Panc1 (cell line): ENCODE data around the gene DIMT1. TPM values are rescaled to one million over a fixed set of nuclear protein-coding genes. Genes with fewer than 3 reads are reported as not detected.

Source experiments
- ATAC-seq: fragments of 200-7000 bp; cut with Tn5 transposase; 2 replicates; pipeline ENCODE4 v1.9.1; 2020; ENCODE audit warnings: mild to moderate bottlenecking, moderate library complexity
- BruUV-seq: library from RNA; stranded (reverse); fragments of 400-500 nt; replicated peaks from 2 replicates; lab custom pipeline; 2021; lab: Mats Ljungman, UMichigan
- CTCF ChIA-PET: fragments of 300-600 bp; sonication (Branson Sonifier 250); formaldehyde crosslinking; loops from one replicate; lab custom pipeline; 2022; ENCODE audit warnings: antibody characterized with exemption; lab: Charles Lee
- POLR2A ChIA-PET: fragments of 300-600 bp; sonication (Branson Sonifier 250); formaldehyde crosslinking; loops from one replicate; lab custom pipeline; 2022; ENCODE audit warnings: antibody characterized with exemption; lab: Charles Lee
- DNase-seq: peaks from one replicate; pipeline ENCODE4 v3.0.0-alpha.2; 2010; ENCODE audit warnings: low read depth, low spot score
- H3K27ac ChIP-seq: 2 replicates; pipeline ENCODE4 v1.5.1; 2011; ENCODE audit warnings: mild to moderate bottlenecking, low read length, inconsistent platforms
- H3K27me3 ChIP-seq: fragments of 200-500 bp; sonication (Bioruptor generic); 2 replicates; pipeline ENCODE4 v1.6.0; 2014; ENCODE audit warnings: low read length, inconsistent platforms; ENCODE audit not compliant: control insufficient read depth, insufficient read depth
- H3K36me3 ChIP-seq: fragments of 200-500 bp; sonication (Bioruptor generic); 2 replicates; pipeline ENCODE4 v1.5.1; 2014; ENCODE audit warnings: inconsistent platforms, mild to moderate bottlenecking, low read length, moderate library complexity; ENCODE audit not compliant: control insufficient read depth, insufficient read depth
- H3K4me1 ChIP-seq: 2 replicates; pipeline ENCODE4 v1.5.1; 2011; ENCODE audit warnings: inconsistent platforms, mild to moderate bottlenecking, low read length, moderate library complexity; ENCODE audit not compliant: control insufficient read depth, insufficient read depth
- H3K4me3 ChIP-seq, 2 experiments: 2 replicates each; pipeline ENCODE4 v1.5.1; 2011 to 2012; ENCODE audit warnings: low read depth in 2 of 2, low read length in 2 of 2, mild to moderate bottlenecking in 2 of 2, inconsistent platforms in 1 of 2, moderate library complexity in 1 of 2
- H3K9me3 ChIP-seq: fragments of 200-500 bp; sonication (Bioruptor generic); 2 replicates; pipeline ENCODE4 v1.5.1; 2014; ENCODE audit warnings: low read depth, mild to moderate bottlenecking, inconsistent platforms, low read length, moderate library complexity; ENCODE audit not compliant: control insufficient read depth, insufficient read depth
- CTCF ChIP-seq: fragments of 450-650 bp; IDR thresholded peaks from 2 replicates; pipeline ENCODE4 v1.5.1; 2017; ENCODE audit warnings: mild to moderate bottlenecking
- POLR2AphosphoS5 ChIP-seq: IDR thresholded peaks from 2 replicates; pipeline ENCODE4 v1.6.1; 2012; ENCODE audit warnings: mild to moderate bottlenecking, low read depth, low read length, moderate library complexity
- REST ChIP-seq, 2 experiments: IDR thresholded peaks; 2 replicates each; pipeline ENCODE4 v1.6.1; 2011 to 2012; ENCODE audit warnings: low read depth in 2 of 2, control low read depth in 1 of 2, low read length in 1 of 2, mild to moderate bottlenecking in 1 of 2, moderate library complexity in 1 of 2; ENCODE audit not compliant: insufficient read depth in 1 of 2
- SIN3A ChIP-seq: IDR thresholded peaks from 2 replicates; pipeline ENCODE4 v1.6.1; 2012; ENCODE audit warnings: low read depth, mild to moderate bottlenecking, low read length, moderate library complexity, borderline replicate concordance; ENCODE audit not compliant: insufficient read depth
- TCF7L2 ChIP-seq: IDR thresholded peaks from 2 replicates; pipeline ENCODE4 v1.6.1; 2011; ENCODE audit warnings: mild to moderate bottlenecking, low read depth, low read length, inconsistent platforms
- in situ Hi-C: cut with HindIII; loops from 2 replicates; pipeline ENCODE4 v1.10.0; 2016; ENCODE audit warnings: low sequenced_read_pairs, low pct_unique_long_range_greater_than_20kb
- intact Hi-C: fragments of 100-400 bp; cut with micrococcal nuclease; formaldehyde crosslinking; loops from one replicate; pipeline ENCODE4 v1.10.0; 2022; ENCODE audit not compliant: unreplicated experiment
- total RNA-seq: library from RNA; stranded (reverse); gene quantifications from one replicate; pipeline ENCODE4 v1.2.1, GENCODE V29; 2021; ENCODE audit not compliant: unreplicated experiment

The DIMT1 gene
- total RNA-seq, 1 experiment from 2014 or later = 37.2 TPM

GRCh38 chr5:62346748-62347147 lies 57.0 kb downstream of the DIMT1 start:
- Histone ChIP-seq H3K27me3 (no peaks in the 10 kb centered on the region), H3K9me3 (no peaks in the 10 kb centered on the region), H3K4me1 (no peaks in the 10 kb centered on the region), H3K4me3 (no peak overlapping the region), H3K27ac (no peak overlapping the region), H3K36me3 (peaks cover 5% of the 10 kb centered on the region; the same call in 1 of the 2 replicates)
- DNase-seq (no peak), ATAC-seq (no peak)
- POLR2A ChIA-PET = no interaction called here
- CTCF ChIA-PET = no interaction called here
- BruUV-seq = no TSS peak
- TF ChIP-seq REST (IDR thresholded peaks at IDR 0.05; ENCODE audit: insufficient read depth in 1 of 2, low read depth in 2 of 2, low read length in 1 of 2) = no peak
- TF ChIP-seq POLR2AphosphoS5 = no peak
- no peak for TF ChIP-seq SIN3A
- no peak for TF ChIP-seq CTCF
- no peak for TF ChIP-seq TCF7L2
- intact Hi-C loops = no loop called here
- in situ Hi-C loops = no loop called here

GRCh38 chr5:62343428-62343827 lies 60.3 kb downstream of the DIMT1 start:
- POLR2A ChIA-PET = no interaction called here
- DNase-seq = no peak

More at GRCh38 chr5:62343428-62343827, 60.3 kb downstream of the DIMT1 start:
- CTCF ChIA-PET = no interaction called here
- TF ChIP-seq TCF7L2 (no peak), REST (IDR thresholded peaks at IDR 0.05; ENCODE audit: insufficient read depth in 1 of 2, low read depth in 2 of 2, low read length in 1 of 2) (no peak), POLR2AphosphoS5 (no peak), SIN3A (no peak), CTCF (no peak)
- TSS peak; percentile 52 for BruUV-seq
- no peak for ATAC-seq
- Histone ChIP-seq H3K36me3 (peaks cover 5% of the 10 kb centered on the region; the same call in 1 of the 2 replicates), H3K9me3 (no peaks in the 10 kb centered on the region), H3K4me3 (no peak overlapping the region), H3K4me1 (no peaks in the 10 kb centered on the region), H3K27ac (no peak overlapping the region), H3K27me3 (no peaks in the 10 kb centered on the region)
- in situ Hi-C loops = no loop called here
- intact Hi-C loops = no loop called here
